ENCODE measurements around the gene SH3BGRL3. TPM values are rescaled to one million over a fixed set of nuclear protein-coding genes. Genes with fewer than 3 reads are reported as not detected.

SH3BGRL3 gene
- total RNA-seq, 4 donors from 2014 or later = 53.5 to 104 (median 92.8) TPM

DNA sequence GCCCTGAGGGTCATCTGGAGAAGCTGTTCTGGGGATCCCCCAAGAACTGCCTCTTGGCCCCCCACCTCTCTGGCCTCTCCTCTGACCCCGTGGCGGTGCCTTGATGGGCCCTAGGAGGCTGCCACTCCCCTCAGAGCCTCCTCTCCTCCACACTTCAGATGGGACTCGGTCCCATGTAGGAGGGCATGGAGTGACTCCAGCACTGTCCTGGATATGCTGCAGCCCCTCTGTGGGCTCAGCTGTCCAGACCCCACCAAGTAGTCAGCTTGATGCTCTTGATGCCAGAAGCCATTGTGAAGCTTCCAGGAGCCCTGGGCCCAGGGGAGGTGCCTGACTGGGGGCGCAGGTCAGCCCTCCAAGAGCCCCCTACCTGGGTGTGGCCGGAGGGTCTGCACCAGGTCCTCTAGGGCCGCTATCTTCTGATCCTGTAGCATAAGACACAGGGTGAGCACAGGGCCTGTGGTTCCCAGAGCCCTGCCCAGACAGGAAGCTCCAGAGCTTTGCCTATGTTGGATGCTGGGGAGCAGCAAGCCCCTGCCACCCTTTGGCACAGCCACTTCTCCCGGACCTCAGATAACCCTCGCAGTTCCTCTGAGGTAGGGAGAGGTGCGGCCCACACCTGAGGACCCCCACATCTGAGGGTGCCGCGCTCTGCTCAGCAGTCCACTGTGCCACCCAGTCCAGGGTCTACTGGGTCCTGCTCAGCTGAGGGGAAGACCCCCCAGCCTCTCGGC is 17.3 kb downstream of the SH3BGRL3 start:
- no peak for TF ChIP-seq POLR2A (IDR thresholded peaks at IDR 0.05)
- 97% methylated on average over 8 of the region's 12 CpGs for WGBS
- Histone ChIP-seq H3K4me3 (no peak overlapping the region), H3K4me1 (peaks cover 3% of the 10 kb centered on the region), H3K27ac (no peak overlapping the region), H3K27me3 (no peaks in the 10 kb centered on the region), H3K9me3 (no peaks in the 10 kb centered on the region), H3K36me3 (peaks cover 4% of the 10 kb centered on the region)
- no peak for DNase-seq (ENCODE audit: low spot score in 2 of 2)

DNA sequence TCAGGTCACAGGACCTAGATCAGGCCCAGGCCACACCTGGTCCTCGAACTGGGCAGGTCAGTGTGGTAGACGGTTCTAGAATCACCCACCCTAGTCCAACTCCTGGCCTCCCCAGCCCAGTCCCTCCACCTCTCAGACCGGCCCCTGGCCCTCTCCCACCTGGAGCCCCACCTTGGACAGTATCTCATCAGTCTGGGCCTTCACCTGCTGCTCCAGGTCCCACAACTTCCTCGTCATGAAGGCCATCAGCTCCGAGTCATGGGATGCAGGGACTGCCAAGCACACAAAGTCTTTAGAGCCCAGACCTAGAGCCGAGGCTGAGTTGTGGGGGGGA is 17.9 kb downstream of the SH3BGRL3 start:
- H3K4me3 ChIP-seq = no peak overlapping the region
- no peak overlapping the region for H3K27ac ChIP-seq
- peaks cover 4% of the 10 kb centered on the region for H3K36me3 ChIP-seq
- no peak for TF ChIP-seq EP300 (IDR thresholded peaks at IDR 0.05)
- no peak for TF ChIP-seq POLR2A (IDR thresholded peaks at IDR 0.05)
- TF ChIP-seq, protein P1, sequence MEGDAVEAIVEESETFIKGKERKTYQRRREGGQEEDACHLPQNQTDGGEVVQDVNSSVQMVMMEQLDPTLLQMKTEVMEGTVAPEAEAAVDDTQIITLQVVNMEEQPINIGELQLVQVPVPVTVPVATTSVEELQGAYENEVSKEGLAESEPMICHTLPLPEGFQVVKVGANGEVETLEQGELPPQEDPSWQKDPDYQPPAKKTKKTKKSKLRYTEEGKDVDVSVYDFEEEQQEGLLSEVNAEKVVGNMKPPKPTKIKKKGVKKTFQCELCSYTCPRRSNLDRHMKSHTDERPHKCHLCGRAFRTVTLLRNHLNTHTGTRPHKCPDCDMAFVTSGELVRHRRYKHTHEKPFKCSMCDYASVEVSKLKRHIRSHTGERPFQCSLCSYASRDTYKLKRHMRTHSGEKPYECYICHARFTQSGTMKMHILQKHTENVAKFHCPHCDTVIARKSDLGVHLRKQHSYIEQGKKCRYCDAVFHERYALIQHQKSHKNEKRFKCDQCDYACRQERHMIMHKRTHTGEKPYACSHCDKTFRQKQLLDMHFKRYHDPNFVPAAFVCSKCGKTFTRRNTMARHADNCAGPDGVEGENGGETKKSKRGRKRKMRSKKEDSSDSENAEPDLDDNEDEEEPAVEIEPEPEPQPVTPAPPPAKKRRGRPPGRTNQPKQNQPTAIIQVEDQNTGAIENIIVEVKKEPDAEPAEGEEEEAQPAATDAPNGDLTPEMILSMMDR (IDR thresholded peaks at IDR 0.05) = no peak
- no peak for TF ChIP-seq POLR2AphosphoS5 (IDR thresholded peaks at IDR 0.05)
- DNase-seq (ENCODE audit: low spot score in 2 of 2) = no peak
- no peaks in the 10 kb centered on the region for H3K27me3 ChIP-seq
- WGBS = 86% methylated on average over 6 of the region's 6 CpGs
- peaks cover 3% of the 10 kb centered on the region for H3K4me1 ChIP-seq
- H3K9me3 ChIP-seq = no peaks in the 10 kb centered on the region

DNA sequence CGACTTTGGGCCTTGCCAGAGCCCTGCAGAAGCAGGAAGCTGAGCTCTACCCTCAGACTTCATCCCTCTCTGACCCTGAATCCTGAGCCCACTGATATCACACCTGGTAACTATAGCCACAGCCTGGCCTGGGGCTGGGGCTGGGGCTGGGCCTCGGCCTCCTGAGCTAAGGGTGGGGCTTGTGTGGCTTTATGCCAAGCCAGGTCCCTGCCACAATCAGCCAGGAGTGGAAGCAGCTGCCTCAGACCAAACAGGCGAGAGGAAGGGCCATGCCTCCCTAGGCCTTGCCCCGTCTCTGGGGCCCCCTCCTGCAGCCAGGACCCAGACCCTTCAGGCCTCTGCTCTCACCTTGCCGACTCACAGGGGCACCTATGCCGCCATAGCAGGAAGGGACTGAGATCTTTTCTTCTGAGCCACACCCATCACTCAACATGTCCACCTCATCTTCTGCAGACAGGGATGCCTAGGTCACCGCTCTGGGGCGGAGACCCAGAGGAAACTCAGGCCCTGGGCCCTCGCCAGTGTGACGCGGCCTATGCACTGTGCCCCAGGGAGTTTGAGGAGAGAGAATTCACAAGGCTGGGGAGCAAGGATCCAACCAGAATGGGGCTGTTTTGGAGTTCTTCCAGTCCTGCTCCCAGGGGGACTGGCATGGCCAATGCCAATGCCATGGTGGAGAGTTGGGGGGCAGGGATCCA is 20.8 kb downstream of the SH3BGRL3 start:
- H3K4me1 ChIP-seq = peaks cover 8% of the 10 kb centered on the region
- no peak for DNase-seq (ENCODE audit: low spot score in 2 of 2)
- no peak overlapping the region for H3K27ac ChIP-seq
- 79% methylated on average over 10 of the region's 11 CpGs for WGBS
- peaks cover 4% of the 10 kb centered on the region for H3K36me3 ChIP-seq
- H3K27me3 ChIP-seq = no peaks in the 10 kb centered on the region
- TF ChIP-seq POLR2AphosphoS5 (IDR thresholded peaks at IDR 0.05) (no peak), EP300 (IDR thresholded peaks at IDR 0.05) (no peak), POLR2A (IDR thresholded peaks at IDR 0.05) (no peak)
- TF ChIP-seq, protein P1 (IDR thresholded peaks at IDR 0.05) = no peak
- no peaks in the 10 kb centered on the region for H3K9me3 ChIP-seq
- no peak overlapping the region for H3K4me3 ChIP-seq

DNA sequence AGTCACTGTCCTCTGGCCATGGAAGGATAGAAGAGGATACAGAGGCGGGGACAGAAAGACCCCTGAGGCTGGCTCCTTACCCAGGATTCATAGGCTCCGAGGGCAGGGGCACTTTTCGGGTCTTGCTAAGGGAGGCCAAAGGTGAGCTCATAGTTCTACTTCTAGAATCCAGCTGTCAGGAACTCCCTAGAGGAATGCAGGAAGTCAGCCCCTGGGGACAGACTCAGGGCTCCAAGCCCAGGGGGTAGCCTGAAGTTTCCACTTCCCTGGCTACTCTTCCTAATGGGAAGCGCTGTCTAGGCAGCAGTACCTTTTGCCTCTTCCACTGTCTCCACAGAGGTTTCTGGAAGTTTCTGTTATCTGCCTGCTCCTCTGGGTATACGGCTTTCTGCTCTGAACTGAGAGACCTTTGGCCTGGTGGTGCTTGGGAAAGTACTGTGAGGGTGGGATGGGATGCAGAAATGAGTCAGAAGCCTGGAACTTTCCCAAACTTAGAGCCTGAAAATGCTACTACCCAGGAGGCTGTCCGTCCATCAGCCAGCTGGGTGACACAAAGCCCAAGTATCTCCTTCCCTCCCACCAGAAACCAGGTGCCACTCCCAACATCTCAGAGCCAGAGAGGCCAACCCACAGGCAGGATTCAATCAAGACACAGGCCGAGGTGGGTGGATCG is 23.0 kb downstream of the SH3BGRL3 start:
- no peak for DNase-seq (ENCODE audit: low spot score in 2 of 2)
- 65% methylated on average over 8 of the region's 8 CpGs for WGBS
- H3K36me3 ChIP-seq = no peaks in the 10 kb centered on the region
- H3K27ac ChIP-seq = no peak overlapping the region
- no peaks in the 10 kb centered on the region for H3K9me3 ChIP-seq
- H3K27me3 ChIP-seq = no peaks in the 10 kb centered on the region
- H3K4me1 ChIP-seq = peaks cover 22% of the 10 kb centered on the region
- TF ChIP-seq POLR2A (IDR thresholded peaks at IDR 0.05) = no peak
- TF ChIP-seq, protein P1 (IDR thresholded peaks at IDR 0.05) = no peak
- TF ChIP-seq POLR2AphosphoS5 (IDR thresholded peaks at IDR 0.05) = no peak
- TF ChIP-seq EP300 (IDR thresholded peaks at IDR 0.05) = no peak
- no peak overlapping the region for H3K4me3 ChIP-seq

DNA sequence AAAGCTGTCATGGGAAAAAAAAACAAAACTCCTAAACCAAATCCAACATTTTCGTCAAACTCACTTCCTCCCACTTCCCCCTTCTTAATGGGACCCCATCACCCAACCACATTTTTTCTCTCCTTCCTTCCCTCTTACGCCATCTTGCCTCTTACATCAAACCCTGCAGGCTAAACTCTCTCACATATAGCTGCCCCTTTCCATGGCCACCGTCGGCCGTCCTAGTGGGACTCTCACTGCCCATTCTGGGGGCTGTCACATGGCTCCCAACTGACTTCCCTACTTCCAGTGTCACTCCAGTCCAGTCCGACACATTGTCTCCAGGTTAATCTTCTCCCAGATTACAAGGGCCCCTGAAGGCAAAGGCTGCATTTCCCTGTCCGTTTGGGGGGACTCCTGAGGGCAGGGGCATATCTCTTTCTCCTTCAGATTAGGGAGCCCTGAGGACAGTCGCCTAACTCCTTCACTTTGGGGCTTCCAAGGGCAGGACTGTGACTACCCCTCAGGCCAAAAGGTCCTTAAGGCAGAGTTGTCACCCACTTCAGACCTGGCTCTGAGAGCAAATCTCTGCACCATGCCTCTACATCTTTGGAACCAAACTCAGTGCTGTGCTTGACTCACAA is 25.9 kb downstream of the SH3BGRL3 start:
- peaks cover 19% of the 10 kb centered on the region for H3K4me1 ChIP-seq
- no peaks in the 10 kb centered on the region for H3K36me3 ChIP-seq
- peak overlapping the region; percentile 74 for H3K4me3 ChIP-seq
- no peaks in the 10 kb centered on the region for H3K27me3 ChIP-seq
- TF ChIP-seq, protein P1 (IDR thresholded peaks at IDR 0.05) = no peak
- no peak for TF ChIP-seq POLR2AphosphoS5 (IDR thresholded peaks at IDR 0.05)
- TF ChIP-seq EP300 (IDR thresholded peaks at IDR 0.05) = no peak
- TF ChIP-seq POLR2A (IDR thresholded peaks at IDR 0.05) = no peak
- no peaks in the 10 kb centered on the region for H3K9me3 ChIP-seq
- DNase-seq (ENCODE audit: low spot score in 2 of 2) = no peak
- peak overlapping the region; percentile 79 for H3K27ac ChIP-seq
- 29% methylated on average over 8 of the region's 8 CpGs for WGBS
